ENCODE results near the gene LAMA2.

LAMA2 gene

DNA sequence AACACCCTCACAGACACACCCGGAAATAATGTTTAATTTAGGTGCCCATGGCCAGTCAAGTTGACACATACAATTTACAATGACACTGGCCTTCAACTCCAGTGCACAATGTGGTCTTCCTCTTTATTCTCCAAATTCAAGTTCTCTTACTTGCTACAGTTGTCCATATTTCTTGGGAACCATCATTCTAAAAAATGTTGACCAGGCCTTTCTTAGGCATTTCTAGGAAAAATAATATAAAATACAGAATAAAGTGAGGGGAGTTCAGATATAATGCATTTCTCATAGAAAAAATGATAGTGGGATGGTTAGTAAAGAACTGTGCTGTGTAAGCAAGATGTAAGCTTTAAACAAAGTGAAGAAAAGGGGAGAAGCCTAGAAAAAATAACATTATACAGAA is 528.2 kb downstream of the LAMA2 start:
- TF ChIP-seq, protein P1, sequence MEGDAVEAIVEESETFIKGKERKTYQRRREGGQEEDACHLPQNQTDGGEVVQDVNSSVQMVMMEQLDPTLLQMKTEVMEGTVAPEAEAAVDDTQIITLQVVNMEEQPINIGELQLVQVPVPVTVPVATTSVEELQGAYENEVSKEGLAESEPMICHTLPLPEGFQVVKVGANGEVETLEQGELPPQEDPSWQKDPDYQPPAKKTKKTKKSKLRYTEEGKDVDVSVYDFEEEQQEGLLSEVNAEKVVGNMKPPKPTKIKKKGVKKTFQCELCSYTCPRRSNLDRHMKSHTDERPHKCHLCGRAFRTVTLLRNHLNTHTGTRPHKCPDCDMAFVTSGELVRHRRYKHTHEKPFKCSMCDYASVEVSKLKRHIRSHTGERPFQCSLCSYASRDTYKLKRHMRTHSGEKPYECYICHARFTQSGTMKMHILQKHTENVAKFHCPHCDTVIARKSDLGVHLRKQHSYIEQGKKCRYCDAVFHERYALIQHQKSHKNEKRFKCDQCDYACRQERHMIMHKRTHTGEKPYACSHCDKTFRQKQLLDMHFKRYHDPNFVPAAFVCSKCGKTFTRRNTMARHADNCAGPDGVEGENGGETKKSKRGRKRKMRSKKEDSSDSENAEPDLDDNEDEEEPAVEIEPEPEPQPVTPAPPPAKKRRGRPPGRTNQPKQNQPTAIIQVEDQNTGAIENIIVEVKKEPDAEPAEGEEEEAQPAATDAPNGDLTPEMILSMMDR (IDR thresholded peaks at IDR 0.05; ENCODE audit: low read depth, low read length): no peak
- DNase-seq (ENCODE audit: low read depth, low spot score): no peak
- H3K4me3 ChIP-seq (ENCODE audit: low read depth, low read length): no peak overlapping the region
- in situ Hi-C loops (cut with HindIII; ENCODE audit: low sequenced_read_pairs): no loop called here

DNA sequence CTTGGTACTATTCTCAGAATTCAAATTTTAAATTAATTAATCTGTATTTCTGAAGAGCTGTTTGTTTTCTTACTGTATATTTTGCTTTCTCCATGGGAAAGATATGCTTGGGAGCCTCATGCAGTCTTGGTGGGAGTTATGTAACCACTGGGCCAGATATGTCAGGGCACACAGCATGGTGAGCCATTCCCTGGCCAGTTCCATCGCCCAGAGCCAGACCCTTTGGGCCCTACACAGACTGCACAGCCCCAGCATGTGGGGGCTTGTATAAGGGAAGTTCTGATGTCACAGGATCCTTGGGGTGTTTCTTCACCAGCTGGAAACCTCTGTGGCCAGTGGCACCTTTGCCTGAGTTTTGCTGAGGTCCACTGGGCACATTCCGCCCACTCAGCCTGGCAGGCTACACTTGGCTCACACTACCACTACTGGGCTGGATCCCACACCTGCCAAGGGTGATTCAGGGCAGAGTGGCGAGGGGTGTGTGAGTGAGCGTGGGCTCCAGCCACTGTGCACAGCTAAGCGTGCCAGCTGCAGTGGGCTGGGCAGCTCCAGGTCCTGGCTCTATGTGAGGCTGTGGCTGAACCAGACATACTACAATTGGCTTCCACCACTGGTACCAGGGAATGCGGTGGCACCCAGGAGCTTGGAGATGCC is 533.5 kb downstream of the LAMA2 start:
- in situ Hi-C loops (cut with HindIII; ENCODE audit: low sequenced_read_pairs): no loop called here
- TF ChIP-seq, protein P1 (IDR thresholded peaks at IDR 0.05; ENCODE audit: low read depth, low read length): no peak
- DNase-seq (ENCODE audit: low read depth, low spot score): no peak
- H3K4me3 ChIP-seq (ENCODE audit: low read depth, low read length): no peak overlapping the region

DNA sequence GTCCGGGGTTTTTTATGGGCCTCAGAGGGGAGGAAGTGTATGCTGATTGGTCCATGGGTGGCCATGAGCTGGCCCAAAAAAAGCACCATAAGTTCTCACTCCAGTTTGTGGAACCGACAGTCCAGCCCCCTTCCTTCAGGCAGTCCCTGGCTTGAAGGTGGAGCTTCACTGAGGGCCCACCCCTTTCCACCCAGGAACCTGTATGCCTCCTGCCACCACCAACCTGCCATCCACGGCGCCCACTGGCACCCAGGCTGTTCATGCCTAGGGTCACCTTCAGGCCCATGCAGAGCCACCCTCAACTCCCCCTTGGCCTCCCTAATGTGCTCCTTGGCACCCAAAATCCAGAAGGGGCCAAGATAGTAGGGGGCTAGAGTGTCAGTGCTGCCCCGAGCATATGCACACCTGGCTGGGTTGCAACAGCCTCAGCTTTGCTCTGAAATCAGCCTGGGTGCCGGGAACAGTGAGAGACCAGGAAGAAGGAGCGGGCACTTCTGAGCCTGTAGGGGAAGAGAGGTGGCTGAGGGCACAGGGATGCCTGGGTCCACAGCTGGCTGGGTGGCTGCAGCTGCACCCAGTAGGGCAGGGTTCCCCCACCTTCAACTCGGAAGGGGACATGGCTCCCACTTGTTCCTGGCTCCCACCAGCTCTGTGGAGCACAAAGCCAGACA is 534.6 kb downstream of the LAMA2 start:
- H3K4me3 ChIP-seq (ENCODE audit: low read depth, low read length): no peak overlapping the region
- in situ Hi-C loops (cut with HindIII; ENCODE audit: low sequenced_read_pairs): no loop called here
- DNase-seq (ENCODE audit: low read depth, low spot score): no peak
- TF ChIP-seq, protein P1 (IDR thresholded peaks at IDR 0.05; ENCODE audit: low read depth, low read length): no peak

DNA sequence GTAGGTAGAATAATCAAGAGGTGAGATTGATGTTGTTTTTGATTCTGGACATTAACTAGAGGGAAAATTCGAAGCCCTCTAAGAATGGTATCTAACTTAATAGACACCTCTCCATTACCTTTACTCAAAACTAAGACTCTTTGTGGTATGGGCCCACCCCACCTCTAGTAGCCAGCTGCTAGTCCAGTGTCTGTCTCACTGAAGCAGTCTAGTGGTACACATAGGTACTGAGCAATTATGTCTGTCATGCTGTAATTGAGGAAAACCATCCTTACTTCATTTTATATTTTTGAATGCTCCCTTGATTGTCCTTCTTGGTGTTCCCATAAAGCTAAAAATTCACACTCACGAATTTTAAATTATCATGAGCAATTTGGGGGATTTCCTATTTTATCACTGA is 536.4 kb downstream of the LAMA2 start:
- in situ Hi-C loops (cut with HindIII; ENCODE audit: low sequenced_read_pairs): no loop called here
- no peak overlapping the region for H3K4me3 ChIP-seq (ENCODE audit: low read depth, low read length)
- DNase-seq (ENCODE audit: low read depth, low spot score): no peak
- TF ChIP-seq, protein P1 (IDR thresholded peaks at IDR 0.05; ENCODE audit: low read depth, low read length): no peak

DNA sequence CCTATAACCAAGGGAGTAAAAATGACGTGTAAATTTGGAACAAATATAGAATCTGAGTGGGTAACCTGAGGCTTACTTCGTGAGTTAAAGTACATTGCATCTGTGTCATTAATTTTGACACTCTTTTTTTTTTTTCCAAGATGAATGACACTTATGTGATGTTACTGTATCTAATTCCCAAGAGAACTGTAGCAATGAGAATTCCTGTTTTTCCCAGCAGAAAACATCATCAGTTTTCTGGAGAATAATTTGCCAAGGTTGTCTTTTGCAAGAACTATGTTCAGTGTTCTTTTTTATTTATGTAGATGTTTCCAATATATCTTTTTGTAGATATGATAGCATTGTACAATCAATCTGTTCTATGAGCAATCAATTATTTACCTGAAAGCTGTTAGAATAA is 543.4 kb downstream of the LAMA2 start:
- no peak overlapping the region for H3K4me3 ChIP-seq (ENCODE audit: low read depth, low read length)
- TF ChIP-seq, protein P1 (IDR thresholded peaks at IDR 0.05; ENCODE audit: low read depth, low read length): no peak
- in situ Hi-C loops (cut with HindIII; ENCODE audit: low sequenced_read_pairs): no loop called here

DNA sequence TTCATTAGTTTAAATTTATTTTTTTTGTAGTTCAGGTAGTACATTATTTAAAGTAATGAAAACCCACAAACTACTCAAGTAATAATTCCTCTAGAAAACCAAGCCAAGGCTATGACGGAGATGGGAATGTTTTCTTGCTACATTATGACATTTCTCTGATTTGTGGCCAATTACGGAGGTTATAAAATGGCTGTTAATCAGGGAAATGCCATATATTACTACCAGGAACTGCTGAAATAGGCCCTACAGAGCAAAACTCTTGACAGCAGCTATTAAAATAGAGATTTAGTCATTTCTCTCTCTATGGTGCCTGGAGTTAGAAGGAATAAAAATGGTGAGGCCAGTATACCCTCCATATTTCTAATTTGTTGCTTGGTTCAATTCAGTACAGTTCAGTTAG is 547.0 kb downstream of the LAMA2 start:
- no peak overlapping the region for H3K4me3 ChIP-seq (ENCODE audit: low read depth, low read length)
- TF ChIP-seq, protein P1 (IDR thresholded peaks at IDR 0.05; ENCODE audit: low read depth, low read length): no peak
- no peak for DNase-seq (ENCODE audit: low read depth, low spot score)
- in situ Hi-C loops (cut with HindIII; ENCODE audit: low sequenced_read_pairs): no loop called here

More for the DNA sequence above, 543.4 kb downstream of the LAMA2 start:
- no peak for DNase-seq (ENCODE audit: low read depth, low spot score)
